T47D (cell line): ENCODE results near the gene TRPV4.

Experiments used
- DNase-seq, 2 experiments: peaks; one replicate each; pipeline versions ENCODE4 v3.0.0 to v3.0.0-alpha.2; 2011 to 2012; ENCODE audit warnings: low read depth in 1 of 2, low spot score in 1 of 2
- JUND ChIP-seq: IDR thresholded peaks from 2 replicates; pipeline ENCODE4 v1.6.1; 2012; ENCODE audit warnings: low read depth
- in situ Hi-C: cut with HindIII; loops from 2 replicates; pipeline ENCODE4 v1.10.0; 2016; ENCODE audit warnings: low sequenced_read_pairs, low pct_unique_long_range_greater_than_20kb

Gene TRPV4

GRCh38 chr12:109773384-109774011 lies 59.7 kb downstream of the TRPV4 start:
- in situ Hi-C loops: no loop called here
- no peak for TF ChIP-seq JUND
- DNase-seq: peak; percentile 60 to 65

DNA sequence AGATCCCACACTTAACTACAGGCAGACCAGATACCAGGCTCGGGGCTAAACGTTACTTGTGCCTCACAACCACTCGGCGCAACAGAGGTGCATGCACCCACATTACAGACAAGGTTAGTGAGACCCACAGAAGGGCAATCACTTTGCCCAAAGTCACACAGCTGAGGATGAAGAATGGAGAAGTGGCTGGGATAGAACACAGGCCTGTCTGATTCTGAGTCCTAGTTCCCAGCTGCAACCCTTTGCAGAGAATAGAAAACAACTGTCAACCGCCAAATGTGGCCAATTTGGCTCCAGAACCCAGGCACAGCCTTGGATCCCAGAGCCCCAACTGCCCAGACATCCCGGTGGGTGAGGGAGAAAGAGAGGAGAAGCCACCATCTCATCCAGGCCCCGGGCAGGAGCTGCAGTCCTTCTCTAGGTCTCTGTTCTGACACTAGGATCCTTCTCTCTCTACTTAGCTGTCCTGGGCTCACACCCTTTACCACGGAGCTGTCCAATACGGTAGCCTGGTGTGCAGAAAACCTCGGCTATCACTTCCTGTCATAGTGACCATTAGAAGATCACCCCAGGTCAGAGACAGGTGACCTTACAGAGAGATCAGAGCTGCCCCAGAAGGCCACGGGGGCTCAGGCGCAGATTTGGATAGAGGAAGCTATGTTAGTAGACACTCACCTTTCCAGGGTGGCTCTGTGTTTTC lies 60.4 kb downstream of the TRPV4 start:
- peak in 1 of 2 experiments; percentile 26 for DNase-seq
- in situ Hi-C loops: no loop called here
- no peak for TF ChIP-seq JUND

- DNase-seq: no peak
- in situ Hi-C loops: no loop called here
- no peak for TF ChIP-seq JUND
These were observed 61.2 kb downstream of the TRPV4 start for GRCh38 chr12:109771746-109772621.

- DNase-seq: no peak
- in situ Hi-C loops: no loop called here
- TF ChIP-seq JUND: no peak
These were observed 62.1 kb downstream of the TRPV4 start for GRCh38 chr12:109770861-109771670.

- no peak for DNase-seq
- in situ Hi-C loops: no loop called here
- TF ChIP-seq JUND: no peak
These were observed 62.9 kb downstream of the TRPV4 start for GRCh38 chr12:109770104-109770860.

GRCh38 chr12:109768901-109769670 lies 64.1 kb downstream of the TRPV4 start:
- TF ChIP-seq JUND: no peak
- no peak for DNase-seq
- in situ Hi-C loops: no loop called here

- TF ChIP-seq JUND: no peak
- in situ Hi-C loops: no loop called here
- DNase-seq: no peak
These were observed 65.0 kb downstream of the TRPV4 start for GRCh38 chr12:109767991-109768900.

DNA sequence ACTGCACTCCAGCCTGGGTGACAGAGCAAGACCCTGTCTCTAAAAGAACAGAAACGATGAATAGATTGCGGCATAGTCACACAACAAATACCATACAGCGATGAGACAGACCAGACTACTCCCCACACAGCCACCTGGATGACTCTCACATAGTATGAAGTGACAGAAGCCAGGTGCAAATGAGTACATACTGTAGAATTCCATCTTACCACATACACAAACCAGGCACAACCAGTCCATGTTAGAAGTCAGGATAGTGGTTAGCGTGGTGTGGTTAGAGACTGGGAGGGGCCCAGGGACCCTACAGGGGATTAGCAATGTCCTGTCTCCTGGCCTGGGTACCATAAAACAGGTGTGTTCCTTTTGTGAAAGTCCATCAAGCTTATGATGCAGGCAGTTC lies 65.7 kb downstream of the TRPV4 start:
- no peak for TF ChIP-seq JUND
- in situ Hi-C loops: no loop called here
- no peak for DNase-seq

- no peak for DNase-seq
- TF ChIP-seq JUND: no peak
- in situ Hi-C loops: no loop called here
These were observed 66.9 kb downstream of the TRPV4 start for GRCh38 chr12:109766251-109766778.

DNA sequence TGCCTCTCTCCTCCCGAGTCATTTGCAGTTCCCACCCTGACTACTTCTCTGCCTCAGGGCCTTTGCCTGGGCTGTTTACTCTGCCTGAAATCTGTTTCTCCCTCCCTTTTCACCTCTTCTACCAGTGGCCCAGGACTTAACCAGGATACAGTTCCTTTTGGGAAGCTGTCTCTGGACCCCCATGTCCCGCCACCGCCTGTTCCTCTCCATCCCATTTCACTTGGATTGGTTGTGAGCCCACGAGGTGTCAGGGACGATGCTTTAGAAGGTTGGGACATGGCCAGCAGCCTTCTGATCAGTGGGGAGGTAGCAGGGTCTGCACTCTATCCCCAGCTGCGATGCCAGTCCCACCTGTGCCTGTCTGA lies 67.8 kb downstream of the TRPV4 start:
- no peak for DNase-seq
- in situ Hi-C loops: no loop called here
- TF ChIP-seq JUND: no peak
